Central memory CD8-positive, alpha-beta T cell (primary cell): ENCODE data around the gene FANK1.
"Not testable (repeated sequence)": the region's sequence is repeated elsewhere in the genome, so short reads cannot be mapped to it uniquely, and the experiment has no call there.

Experiments
- ATAC-seq: fragments of 150-1000 bp; cut with Tn5 transposase; replicated peaks from 2 replicates; pipeline ENCODE4 v1.10.0; 2022; ENCODE audit warnings: mild to moderate bottlenecking, moderate FRiP score, moderate number of reproducible peaks; ENCODE audit not compliant: poor library complexity, severe bottlenecking; ENCODE audit errors: extremely low read depth
- DNase-seq, 2 donors: peaks; one replicate each; pipeline ENCODE4 v3.0.0; 2021; ENCODE audit warnings: low spot score in 2 of 2
- H3K27ac Mint-ChIP-seq: one replicate; pipeline ENCODE4 v1.8.0; 2022; ENCODE audit warnings: low read depth, mild to moderate bottlenecking, moderate library complexity, mixed read lengths
- H3K27me3 Mint-ChIP-seq: one replicate; pipeline ENCODE4 v1.8.0; 2022; ENCODE audit warnings: mixed read lengths
- H3K36me3 Mint-ChIP-seq: one replicate; pipeline ENCODE4 v1.8.0; 2022; ENCODE audit warnings: mild to moderate bottlenecking, moderate library complexity, mixed read lengths; ENCODE audit not compliant: insufficient read depth
- H3K4me1 Mint-ChIP-seq: one replicate; pipeline ENCODE4 v1.8.0; 2022; ENCODE audit warnings: mixed read lengths
- H3K4me3 Mint-ChIP-seq: one replicate; pipeline ENCODE4 v1.8.0; 2022; ENCODE audit warnings: mild to moderate bottlenecking, moderate library complexity, mixed read lengths
- H3K9me3 Mint-ChIP-seq: one replicate; pipeline ENCODE4 v1.8.0; 2022; ENCODE audit warnings: mixed read lengths

FANK1 gene

DNA sequence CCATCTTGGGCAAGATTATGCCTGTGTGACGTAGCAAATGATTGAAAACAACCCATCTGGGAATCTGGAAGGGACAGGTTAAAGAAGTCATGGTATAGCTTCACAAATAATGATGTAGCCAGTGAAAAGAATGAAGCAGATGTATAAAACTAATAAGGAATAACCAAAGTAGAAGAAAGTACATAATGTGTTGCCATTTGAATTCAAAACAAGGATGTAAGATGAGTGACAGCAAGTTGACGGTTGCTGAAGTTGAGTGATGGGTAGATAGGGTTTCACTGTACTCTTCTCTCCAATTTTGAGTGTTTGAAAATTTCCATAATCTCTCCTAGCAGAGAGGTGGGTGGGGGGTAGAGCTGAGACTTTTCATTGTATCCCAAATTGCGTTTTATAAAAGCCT lies 133.6 kb downstream of the FANK1 start:
- H3K36me3 Mint-ChIP-seq, result no peaks in the 10 kb centered on the region
- no peak overlapping the region for H3K27ac Mint-ChIP-seq
- peaks cover 5% of the 10 kb centered on the region for H3K27me3 Mint-ChIP-seq
- no peaks in the 10 kb centered on the region for H3K4me1 Mint-ChIP-seq
- H3K9me3 Mint-ChIP-seq, result peaks cover 30% of the 10 kb centered on the region
- no peak overlapping the region for H3K4me3 Mint-ChIP-seq
- ATAC-seq (no peak), DNase-seq (no peak)

DNA sequence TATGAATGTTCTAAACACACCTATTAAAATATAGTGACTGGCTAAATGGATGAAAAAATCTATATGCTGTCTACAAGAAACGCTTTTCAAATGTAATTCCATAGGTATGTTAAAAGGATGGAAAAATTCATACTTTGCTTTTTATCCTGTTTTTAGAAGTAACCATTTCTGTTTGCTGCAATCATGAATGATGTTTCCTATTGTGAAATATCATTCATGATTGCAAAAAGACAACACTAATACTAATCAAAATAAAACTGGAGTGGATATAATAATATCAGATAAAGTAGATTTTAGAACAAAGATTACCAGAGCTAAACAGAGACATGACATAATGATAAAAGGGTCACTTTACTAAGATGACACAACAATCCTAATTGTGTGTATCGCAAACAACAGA lies 138.2 kb downstream of the FANK1 start:
- H3K27ac Mint-ChIP-seq, result no peak overlapping the region
- no peaks in the 10 kb centered on the region for H3K27me3 Mint-ChIP-seq
- no peak overlapping the region for H3K4me3 Mint-ChIP-seq
- H3K4me1 Mint-ChIP-seq, result no peaks in the 10 kb centered on the region
- ATAC-seq (no peak), DNase-seq (no peak)
- peaks cover 12% of the 10 kb centered on the region for H3K9me3 Mint-ChIP-seq
- H3K36me3 Mint-ChIP-seq, result no peaks in the 10 kb centered on the region

DNA sequence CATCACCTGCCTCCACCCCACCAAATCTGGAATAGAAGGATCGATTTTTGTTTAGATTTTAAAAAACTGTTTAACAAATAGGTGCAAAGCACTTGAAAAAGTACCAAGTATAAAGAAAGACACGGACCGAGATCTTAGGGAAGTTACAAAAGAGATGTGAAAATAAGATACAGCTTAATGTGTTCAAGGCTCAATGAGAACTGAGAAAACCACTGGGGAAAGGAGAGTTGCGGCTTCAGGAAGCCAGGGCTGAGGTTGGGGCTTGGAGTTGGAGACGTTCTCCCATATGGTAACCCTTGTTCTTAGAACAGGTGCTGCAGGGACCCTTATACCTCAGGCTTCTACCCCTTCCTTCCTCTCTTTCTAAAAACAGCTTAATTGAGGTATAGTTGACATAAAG lies 140.2 kb downstream of the FANK1 start:
- no peaks in the 10 kb centered on the region for H3K4me1 Mint-ChIP-seq
- no peaks in the 10 kb centered on the region for H3K27me3 Mint-ChIP-seq
- no peak overlapping the region for H3K27ac Mint-ChIP-seq
- DNase-seq (no peak), ATAC-seq (no peak)
- H3K4me3 Mint-ChIP-seq, result no peak overlapping the region
- H3K9me3 Mint-ChIP-seq, result peaks cover 6% of the 10 kb centered on the region
- no peaks in the 10 kb centered on the region for H3K36me3 Mint-ChIP-seq

DNA sequence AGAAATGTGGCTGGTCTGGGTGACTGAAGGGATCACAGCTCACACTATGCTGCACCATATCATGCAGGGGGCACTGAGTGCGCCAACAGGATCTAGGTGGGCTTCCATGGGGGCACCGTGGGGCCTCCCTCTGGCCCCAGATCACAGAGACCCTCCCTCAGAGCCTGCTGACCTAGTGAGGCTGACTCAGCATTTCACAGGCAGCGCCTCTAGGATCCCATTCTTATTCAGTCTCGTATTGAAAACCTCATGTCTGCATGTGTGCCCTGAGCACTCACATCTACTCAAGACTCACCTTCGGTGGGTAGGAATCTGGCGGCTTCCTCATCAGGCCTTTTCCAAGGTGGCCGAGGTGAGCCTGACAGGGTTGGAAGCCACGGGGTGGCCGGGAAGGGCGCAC lies 141.6 kb downstream of the FANK1 start:
- H3K4me3 Mint-ChIP-seq, result no peak overlapping the region
- H3K4me1 Mint-ChIP-seq, result no peaks in the 10 kb centered on the region
- H3K27ac Mint-ChIP-seq, result no peak overlapping the region
- DNase-seq (no peak), ATAC-seq (no peak)
- no peaks in the 10 kb centered on the region for H3K27me3 Mint-ChIP-seq
- H3K9me3 Mint-ChIP-seq, result peaks cover 6% of the 10 kb centered on the region
- H3K36me3 Mint-ChIP-seq, result no peaks in the 10 kb centered on the region

DNA sequence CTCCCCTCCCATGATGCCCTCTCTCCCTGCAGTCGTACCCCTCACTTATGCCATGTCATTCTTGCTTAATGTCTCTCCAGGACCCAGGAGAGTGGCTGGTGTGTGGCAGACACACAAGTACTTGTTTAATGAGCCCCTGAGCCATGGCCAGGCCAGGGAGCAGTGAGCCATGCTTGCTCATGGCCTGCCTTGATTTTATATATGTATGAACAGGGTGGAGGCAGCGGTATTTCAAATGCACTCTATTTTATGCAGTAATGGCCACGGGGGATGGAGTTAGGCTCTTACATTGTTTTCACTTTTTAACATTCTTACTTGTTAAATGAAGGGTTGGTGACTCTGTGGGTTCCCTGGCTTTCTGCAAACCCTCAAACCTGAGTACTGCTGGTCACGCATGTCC lies 144.8 kb downstream of the FANK1 start:
- Mint-ChIP-seq H3K27ac (no peak overlapping the region), H3K9me3 (no peaks in the 10 kb centered on the region), H3K36me3 (no peaks in the 10 kb centered on the region), H3K27me3 (no peaks in the 10 kb centered on the region), H3K4me3 (no peak overlapping the region), H3K4me1 (no peaks in the 10 kb centered on the region)
- DNase-seq (no peak), ATAC-seq (no peak)

DNA sequence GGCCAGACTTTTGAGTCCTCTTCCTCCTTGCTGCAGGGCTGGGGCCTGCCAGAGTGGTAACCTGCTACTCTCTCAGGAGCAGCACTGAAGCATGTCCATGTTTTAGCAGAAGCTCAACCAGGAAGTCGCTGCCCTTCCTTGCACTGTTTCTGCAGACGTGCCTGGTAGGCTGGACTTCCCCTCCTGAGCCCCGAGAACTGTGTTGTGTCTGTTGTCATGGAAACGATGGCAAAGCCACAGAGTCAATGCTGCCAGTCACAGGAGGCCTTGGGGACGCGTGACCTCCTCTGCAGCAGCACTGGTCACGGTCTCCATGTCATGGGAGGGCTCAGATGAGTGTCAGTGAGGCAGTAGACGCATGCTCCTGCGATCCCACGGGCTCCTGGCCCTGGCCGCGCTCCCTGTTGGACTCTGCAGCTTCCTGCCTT lies 145.5 kb downstream of the FANK1 start:
- Mint-ChIP-seq H3K27ac (peak overlapping the region; percentile 88), H3K36me3 (no peaks in the 10 kb centered on the region), H3K9me3 (no peaks in the 10 kb centered on the region), H3K4me1 (no peaks in the 10 kb centered on the region), H3K27me3 (no peaks in the 10 kb centered on the region), H3K4me3 (peak overlapping the region; percentile 11)
- peak; percentile 86 for ATAC-seq
- DNase-seq, result peak; percentile 25 to 48

DNA sequence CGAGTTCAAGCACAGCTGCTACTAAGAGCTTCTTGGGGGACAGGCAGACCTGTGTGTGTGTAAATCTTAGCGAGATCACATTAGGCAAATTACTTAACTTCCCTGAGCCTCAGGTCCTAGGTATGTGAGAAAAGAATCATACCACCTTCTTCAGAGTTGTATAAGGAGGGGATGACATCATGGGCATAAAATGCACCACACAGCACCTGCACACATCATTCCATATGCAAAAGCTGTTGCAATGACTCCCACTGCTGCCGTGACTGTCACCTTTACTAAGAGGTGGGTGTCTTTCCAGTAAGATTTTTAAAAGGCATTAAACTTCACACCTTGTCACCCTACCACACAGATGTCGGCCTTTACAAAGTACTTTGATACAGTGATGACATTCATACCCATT lies 146.0 kb downstream of the FANK1 start:
- H3K4me3 Mint-ChIP-seq, result no peak overlapping the region
- no peak for ATAC-seq
- H3K36me3 Mint-ChIP-seq, result no peaks in the 10 kb centered on the region
- no peaks in the 10 kb centered on the region for H3K4me1 Mint-ChIP-seq
- H3K27ac Mint-ChIP-seq, result peak overlapping the region; percentile 88
- no peak for DNase-seq
- H3K27me3 Mint-ChIP-seq, result no peaks in the 10 kb centered on the region
- no peaks in the 10 kb centered on the region for H3K9me3 Mint-ChIP-seq

DNA sequence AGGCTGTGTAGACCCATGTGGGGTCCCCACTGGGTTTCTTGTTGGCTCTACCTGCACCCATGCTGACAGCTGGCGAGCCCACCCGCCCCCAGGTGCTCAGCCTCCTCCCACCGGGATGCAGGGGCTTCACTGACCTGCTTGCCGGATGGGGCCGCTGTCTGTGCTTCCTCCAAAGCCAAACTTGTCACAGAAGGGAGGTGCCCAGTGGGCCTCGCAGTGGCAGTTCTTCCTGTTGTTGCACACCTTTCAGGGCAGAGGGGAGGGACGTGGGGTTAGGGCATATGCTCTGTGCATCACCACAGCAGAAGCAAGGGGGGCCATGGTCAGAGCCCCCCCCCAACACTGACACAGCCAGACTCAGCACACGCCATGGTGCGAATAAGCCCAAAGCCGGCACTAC lies 146.5 kb downstream of the FANK1 start:
- no peak overlapping the region for H3K27ac Mint-ChIP-seq
- ATAC-seq, result no peak
- no peak overlapping the region for H3K4me3 Mint-ChIP-seq
- no peaks in the 10 kb centered on the region for H3K27me3 Mint-ChIP-seq
- DNase-seq, result no peak
- no peaks in the 10 kb centered on the region for H3K9me3 Mint-ChIP-seq
- H3K4me1 Mint-ChIP-seq, result no peaks in the 10 kb centered on the region
- H3K36me3 Mint-ChIP-seq, result no peaks in the 10 kb centered on the region

DNA sequence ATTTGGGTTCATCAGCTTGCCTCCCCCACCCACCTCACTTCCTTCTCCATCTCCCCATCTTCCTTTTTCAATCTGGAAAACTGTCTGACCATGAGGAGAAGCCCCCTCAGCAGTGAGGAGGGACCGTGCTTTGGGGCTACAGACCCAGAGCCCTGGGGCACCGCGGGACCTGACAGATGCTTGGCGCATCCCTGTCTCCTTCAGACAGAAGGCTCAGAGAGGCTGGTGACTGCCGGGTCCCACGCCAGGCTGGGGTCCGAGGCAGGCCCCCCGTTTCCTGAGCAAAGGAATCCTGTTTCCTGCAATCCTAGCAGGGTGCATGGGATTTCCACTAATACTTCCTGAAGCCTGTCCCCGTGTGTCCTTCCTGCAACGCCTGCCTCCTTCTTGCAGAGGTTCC lies 147.0 kb downstream of the FANK1 start:
- Mint-ChIP-seq H3K4me1 (no peaks in the 10 kb centered on the region), H3K36me3 (no peaks in the 10 kb centered on the region), H3K27me3 (no peaks in the 10 kb centered on the region), H3K9me3 (no peaks in the 10 kb centered on the region), H3K4me3 (no peak overlapping the region), H3K27ac (no peak overlapping the region)
- DNase-seq (no peak), ATAC-seq (no peak)

DNA sequence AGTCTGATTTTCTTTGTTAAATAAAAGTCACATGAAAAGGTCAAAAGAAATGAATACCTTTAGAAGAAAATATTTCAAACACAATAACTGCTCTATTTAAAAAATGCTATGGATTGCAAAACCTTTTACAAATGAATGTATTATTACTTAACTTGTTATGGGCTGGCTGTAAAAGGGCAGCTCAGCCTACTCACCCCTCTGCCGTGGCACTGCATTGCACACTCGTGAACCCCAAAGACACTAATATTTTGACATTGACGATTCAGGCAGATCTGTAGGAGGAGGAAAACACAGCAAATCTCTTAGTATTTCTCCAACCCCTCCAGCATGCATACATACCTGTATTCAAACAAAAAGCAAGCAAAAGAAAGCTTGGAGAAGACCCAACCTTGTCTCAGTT lies 149.5 kb downstream of the FANK1 start:
- Mint-ChIP-seq H3K4me3 (no peak overlapping the region), H3K36me3 (no peaks in the 10 kb centered on the region), H3K9me3 (no peaks in the 10 kb centered on the region), H3K27me3 (no peaks in the 10 kb centered on the region), H3K27ac (no peak overlapping the region), H3K4me1 (no peaks in the 10 kb centered on the region)
- ATAC-seq (no peak), DNase-seq (no peak)

DNA sequence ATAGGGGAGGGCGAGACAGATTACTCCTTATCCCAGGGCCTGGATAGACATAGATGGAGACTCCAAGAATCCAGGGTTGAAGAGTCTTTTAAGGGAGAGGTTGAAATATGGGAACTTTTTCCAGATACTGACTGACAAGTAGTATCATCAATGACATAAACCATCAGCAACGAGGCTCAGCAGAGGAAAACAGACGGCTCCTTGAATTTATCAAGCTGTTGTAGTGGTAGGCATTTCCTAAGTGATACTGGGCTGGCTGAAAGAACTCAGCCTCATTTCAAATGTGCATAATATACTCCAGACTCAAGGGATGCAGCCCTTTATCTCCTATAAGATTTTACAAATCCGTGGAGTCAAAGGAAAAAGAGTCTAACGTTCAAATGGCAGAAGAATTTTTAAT lies 150.5 kb downstream of the FANK1 start:
- H3K4me1 Mint-ChIP-seq, result no peaks in the 10 kb centered on the region
- peaks cover 8% of the 10 kb centered on the region for H3K27me3 Mint-ChIP-seq
- DNase-seq (no peak), ATAC-seq (no peak)
- H3K36me3 Mint-ChIP-seq, result no peaks in the 10 kb centered on the region
- no peak overlapping the region for H3K27ac Mint-ChIP-seq
- H3K4me3 Mint-ChIP-seq, result no peak overlapping the region
- H3K9me3 Mint-ChIP-seq, result no peaks in the 10 kb centered on the region

DNA sequence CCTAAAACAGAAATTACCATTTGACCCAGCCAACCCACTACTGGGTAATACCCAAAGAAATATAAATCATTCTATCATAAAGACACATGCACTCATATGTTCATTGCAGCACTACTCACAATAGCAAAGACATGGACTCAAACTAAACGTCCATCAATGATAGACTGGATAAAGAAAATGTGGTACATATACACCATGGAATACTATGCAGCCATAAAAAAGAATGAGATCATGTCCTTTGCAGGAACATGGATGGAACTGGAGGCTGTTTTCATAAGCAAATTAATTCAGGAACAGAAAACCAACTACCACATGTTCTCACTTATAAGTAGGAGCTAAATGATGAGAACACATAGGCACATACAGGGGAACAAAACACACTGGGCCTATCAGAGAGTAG lies 151.4 kb downstream of the FANK1 start:
- not testable (repeated sequence) for H3K36me3 Mint-ChIP-seq, ATAC-seq, H3K4me1 Mint-ChIP-seq, H3K9me3 Mint-ChIP-seq, H3K4me3 Mint-ChIP-seq, DNase-seq, H3K27ac Mint-ChIP-seq
- H3K27me3 Mint-ChIP-seq, result peaks cover 17% of the 10 kb centered on the region

DNA sequence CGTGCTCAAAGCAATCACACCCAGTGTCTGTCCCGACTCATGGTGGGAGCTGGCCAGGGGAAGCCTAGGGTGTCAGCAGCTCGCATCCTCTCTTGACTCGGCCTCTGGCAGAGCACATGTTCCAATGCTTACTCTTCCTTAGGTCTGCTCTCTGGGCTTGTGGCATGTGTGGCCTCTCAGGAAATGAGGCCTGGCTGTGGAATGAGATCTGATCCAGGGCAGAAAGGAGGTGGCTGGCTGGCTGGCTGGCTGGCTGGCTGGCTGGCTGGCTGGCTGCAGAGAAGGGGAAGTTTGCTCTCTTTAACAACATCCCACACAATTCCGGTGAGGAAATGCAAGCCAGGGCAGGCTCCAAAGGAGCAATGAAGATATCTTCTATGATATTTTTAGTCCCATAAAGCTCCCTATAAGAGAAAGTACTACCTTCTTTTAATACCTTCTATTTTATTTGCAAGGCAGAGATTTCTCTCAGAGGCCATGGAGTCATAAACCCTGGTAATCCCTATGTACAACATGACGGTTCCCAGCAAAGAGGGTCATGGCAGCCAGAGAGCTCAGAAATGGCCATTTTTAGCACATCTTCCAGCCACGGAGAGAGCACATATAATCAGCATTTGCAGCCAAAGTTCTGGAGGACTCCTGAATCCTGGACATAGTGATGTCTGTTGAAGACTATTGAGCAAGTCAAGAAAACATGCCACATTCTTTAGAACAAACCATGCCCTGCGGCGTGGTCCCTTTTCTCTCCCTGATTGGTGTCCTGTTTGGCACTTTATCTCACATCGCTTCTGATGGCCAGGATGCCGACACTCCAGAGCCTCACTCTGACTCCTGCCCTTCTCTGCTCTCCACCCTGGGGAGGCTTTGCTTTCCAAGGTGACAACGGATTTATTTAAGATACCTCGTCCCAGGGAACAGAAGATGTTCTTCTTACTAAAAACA lies 153.7 kb downstream of the FANK1 start:
- no peak overlapping the region for H3K27ac Mint-ChIP-seq
- no peak for ATAC-seq
- H3K4me1 Mint-ChIP-seq, result no peaks in the 10 kb centered on the region

More for the DNA sequence above, 153.7 kb downstream of the FANK1 start:
- DNase-seq, result no peak
- H3K36me3 Mint-ChIP-seq, result no peaks in the 10 kb centered on the region
- H3K9me3 Mint-ChIP-seq, result no peaks in the 10 kb centered on the region
- H3K4me3 Mint-ChIP-seq, result no peak overlapping the region
- peaks cover 19% of the 10 kb centered on the region for H3K27me3 Mint-ChIP-seq
